Pancreas (tissue), 10 donors: ENCODE data around the gene USP3. TPM values are rescaled to one million over a fixed set of nuclear protein-coding genes. Genes with fewer than 3 reads are reported as not detected.

Experiments used
- ATAC-seq, 4 donors: fragments of 200-7000 bp; cut with Tn5 transposase; one replicate each; pipeline versions ENCODE4 v1.8.0 to v1.9.1; 2020; ENCODE audit warnings: mild to moderate bottlenecking in 4 of 4, moderate library complexity in 4 of 4
- DNase-seq, 6 donors: peaks; one replicate each; pipeline ENCODE4 v3.0.0-alpha.2; 2020
- FAIRE-seq: peaks from 2 replicates; lab custom pipeline; 2012; peaks lifted over from hg19 to GRCh38; lab: Jason Lieb, UNC
- H3K27ac ChIP-seq, 4 donors: fragments of 200-600 bp; sonication (generic); 1 replicate in 3 of 4; 2 replicates in 1 of 4; pipeline versions ENCODE4 v1.5.0 to v1.8.0; 2020
- H3K27me3 ChIP-seq, 4 donors: fragments of 200-600 bp; one replicate each; pipeline ENCODE4 v1.8.0; 2021
- H3K36me3 ChIP-seq, 3 donors: fragments of 200-600 bp; sonication (generic) in 1 of 3; one replicate each; pipeline versions ENCODE4 v1.5.0 to v1.8.0; 2020 to 2021
- H3K4me1 ChIP-seq, 3 donors: fragments of 200-600 bp; one replicate each; pipeline ENCODE4 v1.8.0; 2021
- H3K4me3 ChIP-seq, 4 donors: fragments of 200-600 bp; sonication (generic) in 2 of 4; one replicate each; pipeline versions ENCODE4 v1.5.0 to v1.8.0; 2020 to 2021
- H3K9me3 ChIP-seq, 4 donors: fragments of 200-600 bp; one replicate each; pipeline ENCODE4 v1.8.0; 2021
- CTCF ChIP-seq, 4 donors: fragments of 200-600 bp; sonication (generic) in 3 of 4; IDR thresholded peaks; one replicate each; pipeline versions ENCODE4 v1.5.0 to v1.8.0; 2021; ENCODE audit warnings: antibody characterized with exemption in 4 of 4
- WGBS, 2 donors: extraction: QIAGEN DNeasy Blood & Tissue Kit; methylation state at CpG; one replicate each; pipeline ENCODE4 v1.1.7; 2013; 5-methylcytosine and 5-hydroxymethylcytosine counted together
- intact Hi-C, 3 donors: fragments of 100-400 bp; cut with DNase I; formaldehyde crosslinking; loops; one replicate each; pipeline versions ENCODE4 v1.11.1 to v1.14.2; 2022
- polyA plus RNA-seq, 2 donors: library from polyadenylated mRNA; stranded (reverse); fragments of 200-250 nt; gene quantifications; one replicate each; pipeline ENCODE4 v1.2.3, GENCODE V29; 2013
- total RNA-seq, 6 donors: library from RNA; stranded (reverse); fragmentation: NEBNext Ultra II Directional in 4 of 6; extraction: Animal tissue kit (Norgen Biotek cat#: 25700) in 4 of 6; gene quantifications; one replicate each; pipeline versions ENCODE4 v1.2.1 to v1.2.4, GENCODE V29; 2021 to 2023
- donor health status: healthy with polysubstance abuse.
- donor health status: DM: no; HTN: no; CAD: no; lungs with moderate emphysema.
- donor health status: DM: no; HTN: no; CAD: no.
- donor health status: control.
- donor health status: control.
- donor health status: Bipolar disorder and iron deficiency.
- donor health status: DM: yes; HTN: yes; CAD: no.
- donor health status: DM: no; HTN: no; CAD: no.
- donor health status: DM: no; HTN: no; CAD: no.
- donor health status: DM: yes; HTN: yes; CAD: no.

USP3 gene
- total and polyA plus RNA-seq, 8 donors: 28.5 to 50.8 (median 41.2) TPM

- ATAC-seq (no peak), FAIRE-seq (no peak), DNase-seq (no peak)
- no peak overlapping the region for H3K4me3 ChIP-seq
- no peak overlapping the region for H3K27ac ChIP-seq
- peaks cover 0 to 12% (median 0%) of the 10 kb centered on the region in 3 donors for H3K4me1 ChIP-seq
- 94% methylated on average over 4 of the region's 4 CpGs for WGBS, 2 donors
- no peak for TF ChIP-seq CTCF (IDR thresholded peaks at IDR 0.05)
- intact Hi-C loops: loop anchor here in 1 of 3 donors (10.0 kb wide), 1 partner anchor 100 kb away; the partner anchor contains the start of gene FBXL22
- no peaks in the 10 kb centered on the region for H3K36me3 ChIP-seq
- no peaks in the 10 kb centered on the region for H3K27me3 ChIP-seq
- no peaks in the 10 kb centered on the region for H3K9me3 ChIP-seq
Measured at GRCh38 chr15:63494408-63494807, 10.0 kb upstream of the USP3 start.

DNA sequence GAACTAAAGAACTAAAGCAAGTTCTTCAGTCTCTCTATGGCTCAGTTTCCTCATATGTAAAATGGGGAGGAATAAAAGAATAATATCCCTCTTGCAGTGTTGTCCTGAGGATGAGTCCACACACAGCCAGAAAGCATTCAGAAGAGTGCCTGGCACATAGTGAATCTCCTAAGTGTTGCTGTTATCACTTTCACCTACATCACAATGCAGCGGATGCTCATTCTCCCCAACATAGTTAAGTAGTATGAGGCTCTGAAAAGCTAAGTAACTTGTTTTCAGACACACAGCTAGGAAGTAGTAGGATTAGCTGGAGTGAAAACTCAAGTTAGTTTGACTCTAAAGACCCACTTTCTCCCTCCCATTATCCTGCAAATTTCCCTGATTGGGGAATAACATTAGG, 9.1 kb upstream of the USP3 start:
- DNase-seq: no peak
- H3K9me3 ChIP-seq: no peaks in the 10 kb centered on the region
- 97 to 100% methylated on average over 1 of the region's 1 CpG for WGBS, 2 donors
- no peak for FAIRE-seq
- intact Hi-C loops: loop anchor here in 1 of 3 donors (10.0 kb wide), 1 partner anchor 99 kb away; the partner anchor contains the start of gene FBXL22
- no peak overlapping the region for H3K4me3 ChIP-seq
- TF ChIP-seq CTCF (IDR thresholded peaks at IDR 0.05): no peak
- H3K27me3 ChIP-seq: no peaks in the 10 kb centered on the region
- H3K27ac ChIP-seq: no peak overlapping the region
- ATAC-seq: no peak
- peaks cover 2 to 21% (median 9%) of the 10 kb centered on the region in 3 donors for H3K4me1 ChIP-seq
- H3K36me3 ChIP-seq: no peaks in the 10 kb centered on the region

- TF ChIP-seq CTCF (IDR thresholded peaks at IDR 0.05): no peak
- intact Hi-C loops: loop anchor here in 1 of 3 donors (10.0 kb wide), 1 partner anchor 99 kb away; the partner anchor contains the start of gene FBXL22
- Histone ChIP-seq H3K4me3 (no peak overlapping the region), H3K36me3 (no peaks in the 10 kb centered on the region), H3K4me1 (peaks cover 7 to 27% (median 12%) of the 10 kb centered on the region in 3 donors), H3K27me3 (no peaks in the 10 kb centered on the region), H3K9me3 (no peaks in the 10 kb centered on the region), H3K27ac (no peak overlapping the region)
- FAIRE-seq: no peak
- no peak for ATAC-seq
- WGBS, 2 donors: 81 to 84% methylated on average over 5 of the region's 5 CpGs
- DNase-seq: no peak
Measured at GRCh38 chr15:63495780-63496488, 8.5 kb upstream of the USP3 start.

GRCh38 chr15:63497642-63498467, 6.5 kb upstream of the USP3 start:
- Histone ChIP-seq H3K9me3 (no peaks in the 10 kb centered on the region), H3K4me1 (peaks cover 20 to 46% (median 31%) of the 10 kb centered on the region in 3 donors), H3K36me3 (no peaks in the 10 kb centered on the region), H3K4me3 (no peak overlapping the region), H3K27me3 (no peaks in the 10 kb centered on the region), H3K27ac (peak overlapping the region in 2 of 4 donors; percentile 7 to 33)
- ATAC-seq (no peak), FAIRE-seq (no peak), DNase-seq (peak in 1 of 6 donors; percentile 62)
- intact Hi-C loops: loop anchor here in 1 of 3 donors (10.0 kb wide), 1 partner anchor 97 kb away; the partner anchor contains the start of gene FBXL22
- TF ChIP-seq CTCF (IDR thresholded peaks at IDR 0.05): no peak
- WGBS, 2 donors: 75 to 77% methylated on average over 8 of the region's 8 CpGs
